BLaER1 (cell line): ENCODE data around the gene CRISPLD2.

ENCODE experiments used
- H3K27ac ChIP-seq: shearing (Covaris generic); formaldehyde crosslinking; 2 replicates; pipeline ENCODE4 v1.8.1; 2022
- H3K27me3 ChIP-seq: shearing (Covaris generic); formaldehyde crosslinking; 2 replicates; pipeline ENCODE4 v1.8.1; 2022
- H3K36me3 ChIP-seq: shearing (Covaris generic); formaldehyde crosslinking; 2 replicates; pipeline ENCODE4 v1.8.1; 2022
- H3K4me1 ChIP-seq: shearing (Covaris generic); formaldehyde crosslinking; 2 replicates; pipeline ENCODE4 v1.8.1; 2022
- H3K4me2 ChIP-seq: shearing (Covaris generic); formaldehyde crosslinking; 2 replicates; pipeline ENCODE4 v1.8.1; 2022
- H3K4me3 ChIP-seq: shearing (Covaris generic); formaldehyde crosslinking; 2 replicates; pipeline ENCODE4 v1.8.1; 2022
- H3K9ac ChIP-seq: shearing (Covaris generic); formaldehyde crosslinking; 2 replicates; pipeline ENCODE4 v1.8.1; 2022
- H3K9me3 ChIP-seq: shearing (Covaris generic); formaldehyde crosslinking; 2 replicates; pipeline ENCODE4 v1.8.1; 2022
- H4K20me1 ChIP-seq: shearing (Covaris generic); formaldehyde crosslinking; 2 replicates; pipeline ENCODE4 v1.8.1; 2022
- Cebpa-rat ChIP-seq: shearing (Covaris generic); IDR thresholded peaks from 2 replicates; pipeline ENCODE4 v1.8.1; 2022

The CRISPLD2 gene

DNA sequence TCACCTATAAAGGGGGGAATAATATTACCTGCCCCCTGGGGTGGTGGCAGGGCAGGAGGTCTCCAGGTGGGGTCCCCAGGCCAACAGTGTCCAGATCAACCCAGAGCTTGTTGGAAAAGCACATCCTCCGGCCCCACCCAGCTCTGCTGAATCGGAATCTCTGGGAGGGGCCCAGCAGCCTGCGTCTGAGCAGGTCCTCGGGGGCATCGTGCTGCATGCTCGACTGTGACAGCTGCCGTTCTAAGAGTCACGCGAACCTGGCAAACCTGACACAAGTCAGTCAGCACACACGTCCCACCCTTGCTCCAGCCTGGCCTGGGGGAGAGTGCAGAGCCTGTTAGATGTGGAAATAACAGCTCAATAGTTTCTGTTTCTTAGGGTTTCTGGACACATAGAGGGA lies 72.3 kb downstream of the CRISPLD2 start:
- H3K4me2 ChIP-seq = no peak overlapping the region
- no peaks in the 10 kb centered on the region for H3K36me3 ChIP-seq
- no peak overlapping the region for H3K27ac ChIP-seq
- TF ChIP-seq Cebpa-rat = no peak
- H3K4me3 ChIP-seq = no peak overlapping the region
- H3K9ac ChIP-seq = no peak overlapping the region
- no peaks in the 10 kb centered on the region for H3K27me3 ChIP-seq
- H3K4me1 ChIP-seq = peaks cover 51% of the 10 kb centered on the region
- peaks cover 16% of the 10 kb centered on the region; the same call in 1 of the 2 replicates for H3K9me3 ChIP-seq
- no peaks in the 10 kb centered on the region for H4K20me1 ChIP-seq

DNA sequence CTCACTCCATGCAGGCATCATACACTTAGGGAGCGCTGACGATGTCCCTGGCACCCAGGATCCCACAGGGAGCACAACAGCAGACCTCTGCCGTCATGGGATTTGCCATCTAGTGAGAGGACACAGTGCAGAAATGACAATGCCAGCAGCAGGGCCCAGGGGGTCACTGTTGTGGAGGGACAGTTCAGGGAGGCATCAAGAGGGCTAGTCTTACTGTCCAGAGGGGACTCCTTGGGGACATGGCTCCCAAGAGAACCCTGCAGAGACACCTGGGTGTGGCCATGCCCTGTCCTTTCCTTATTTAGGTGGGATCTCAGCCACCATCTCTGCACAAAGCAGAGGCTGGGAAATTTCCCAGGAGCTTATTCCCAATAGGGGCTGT lies 73.7 kb downstream of the CRISPLD2 start:
- no peaks in the 10 kb centered on the region for H4K20me1 ChIP-seq
- no peaks in the 10 kb centered on the region for H3K36me3 ChIP-seq
- H3K4me3 ChIP-seq = no peak overlapping the region
- H3K4me1 ChIP-seq = peaks cover 51% of the 10 kb centered on the region
- H3K27me3 ChIP-seq = no peaks in the 10 kb centered on the region
- H3K27ac ChIP-seq = no peak overlapping the region
- peak overlapping the region; percentile 64 for H3K4me2 ChIP-seq
- no peak for TF ChIP-seq Cebpa-rat
- H3K9ac ChIP-seq = no peak overlapping the region
- peaks cover 16% of the 10 kb centered on the region; the same call in 1 of the 2 replicates for H3K9me3 ChIP-seq

DNA sequence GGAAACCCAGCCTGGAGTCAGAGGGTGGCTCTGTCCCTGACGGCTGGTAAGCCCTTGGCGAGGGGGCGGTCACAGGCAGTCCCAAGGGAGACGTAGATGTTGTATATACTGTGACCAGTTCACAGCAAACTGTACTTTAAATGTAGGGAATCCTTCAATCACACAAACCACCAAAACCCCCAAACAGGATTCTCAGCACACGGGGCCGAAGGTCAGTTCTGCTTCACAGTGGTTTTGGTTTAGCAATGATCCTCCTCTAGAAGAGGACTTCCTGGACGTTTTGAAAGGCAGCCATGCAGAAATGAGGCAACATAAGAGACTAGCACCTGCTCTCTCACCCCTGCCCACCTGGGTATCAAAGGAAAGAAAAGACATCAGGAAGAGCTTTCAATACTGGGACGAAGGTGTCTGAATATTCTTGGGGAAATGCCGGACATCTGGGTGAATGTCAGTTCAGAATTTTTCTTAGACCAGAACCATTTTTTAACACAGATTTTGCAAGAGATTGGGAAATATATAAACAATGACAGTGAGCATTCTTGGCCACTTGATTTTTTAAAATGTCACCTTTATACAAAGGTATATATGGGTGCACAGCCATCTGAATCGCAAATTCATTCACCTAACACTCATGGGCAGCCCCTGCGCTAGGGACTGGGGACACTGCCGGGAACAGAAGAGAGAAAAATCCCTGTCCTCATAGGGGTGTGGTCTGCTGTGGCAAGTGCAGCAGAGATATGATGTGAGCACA lies 74.2 kb downstream of the CRISPLD2 start:
- H3K36me3 ChIP-seq = no peaks in the 10 kb centered on the region
- no peaks in the 10 kb centered on the region for H4K20me1 ChIP-seq
- H3K9me3 ChIP-seq = peaks cover 16% of the 10 kb centered on the region; the same call in 1 of the 2 replicates
- no peaks in the 10 kb centered on the region for H3K27me3 ChIP-seq
- TF ChIP-seq Cebpa-rat = no peak
- H3K27ac ChIP-seq = no peak overlapping the region
- peak overlapping the region; percentile 64 for H3K4me2 ChIP-seq
- no peak overlapping the region for H3K9ac ChIP-seq
- no peak overlapping the region for H3K4me3 ChIP-seq
- H3K4me1 ChIP-seq = peaks cover 50% of the 10 kb centered on the region

DNA sequence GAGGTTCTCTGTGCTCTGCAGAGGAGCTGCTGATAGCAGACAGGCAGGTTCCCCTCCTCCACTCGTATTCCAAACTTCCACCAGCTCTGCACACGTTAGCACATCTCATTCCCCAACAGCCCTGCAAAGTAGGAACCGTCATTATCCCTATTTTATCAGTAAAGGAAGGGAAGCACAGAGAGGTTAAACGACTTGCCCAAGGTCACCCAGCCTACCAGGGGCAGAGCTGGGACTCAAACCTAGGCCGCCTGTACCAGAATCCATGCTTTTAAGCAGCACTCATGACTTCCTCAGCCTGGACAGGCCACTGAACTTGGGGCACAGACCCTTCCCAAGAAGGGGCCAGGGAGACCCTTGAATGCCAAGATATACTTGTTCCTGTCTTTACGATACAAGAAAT lies 75.2 kb downstream of the CRISPLD2 start:
- Histone ChIP-seq H3K4me2 (no peak overlapping the region), H3K36me3 (no peaks in the 10 kb centered on the region), H3K9ac (no peak overlapping the region), H3K9me3 (peaks cover 16% of the 10 kb centered on the region; the same call in 1 of the 2 replicates), H4K20me1 (no peaks in the 10 kb centered on the region), H3K27ac (no peak overlapping the region), H3K27me3 (no peaks in the 10 kb centered on the region), H3K4me3 (no peak overlapping the region), H3K4me1 (peaks cover 42% of the 10 kb centered on the region)
- TF ChIP-seq Cebpa-rat = no peak

DNA sequence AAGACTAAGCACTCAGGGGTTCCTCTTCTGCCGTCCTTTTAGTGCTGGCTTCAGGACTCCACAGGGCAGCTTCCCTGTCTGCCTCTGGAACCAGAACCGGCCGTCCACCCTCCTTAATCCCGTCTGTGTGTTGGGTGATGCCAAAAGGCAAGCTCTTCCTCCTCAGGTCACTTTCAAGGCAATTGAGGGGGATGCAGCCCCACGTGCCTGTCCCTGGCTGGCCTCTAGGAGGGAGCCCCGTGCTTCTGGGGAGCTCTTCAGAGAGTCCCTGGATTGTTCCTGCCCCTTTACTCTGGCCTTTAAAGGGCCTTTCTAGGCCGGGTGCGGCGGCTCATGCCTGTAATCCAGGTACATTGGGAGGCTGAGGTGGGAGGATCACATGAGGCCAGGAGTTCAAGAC lies 77.1 kb downstream of the CRISPLD2 start:
- TF ChIP-seq Cebpa-rat = no peak
- Histone ChIP-seq H3K27ac (no peak overlapping the region), H3K36me3 (no peaks in the 10 kb centered on the region), H3K9me3 (peaks cover 16% of the 10 kb centered on the region; the same call in 1 of the 2 replicates), H3K4me1 (peaks cover 40% of the 10 kb centered on the region), H3K4me2 (no peak overlapping the region), H4K20me1 (no peaks in the 10 kb centered on the region), H3K4me3 (no peak overlapping the region), H3K9ac (no peak overlapping the region), H3K27me3 (no peaks in the 10 kb centered on the region)

DNA sequence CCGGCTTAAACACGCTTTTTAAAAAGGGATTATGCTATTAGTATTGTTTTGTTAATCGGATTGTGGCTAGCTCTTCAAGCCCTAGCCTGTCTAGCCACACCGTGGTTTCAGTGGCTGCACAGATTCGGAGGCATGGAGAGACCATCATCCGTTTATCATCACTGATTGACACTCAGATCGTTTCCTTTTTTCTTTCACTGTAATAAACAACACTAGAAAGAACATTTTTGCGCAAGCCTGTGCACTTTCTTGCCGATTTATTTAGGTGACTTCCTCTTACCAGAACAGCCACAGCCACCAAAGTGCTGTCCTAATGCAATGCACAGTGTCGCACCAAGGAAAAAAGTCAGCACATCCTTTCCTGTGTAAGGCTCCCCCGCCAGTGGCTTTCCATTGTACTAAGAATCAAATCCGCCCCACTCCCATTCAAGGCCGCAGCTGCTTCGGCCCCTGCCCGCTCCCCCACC lies 78.2 kb downstream of the CRISPLD2 start:
- H3K4me1 ChIP-seq = peaks cover 29% of the 10 kb centered on the region
- no peak for TF ChIP-seq Cebpa-rat
- H3K27ac ChIP-seq = no peak overlapping the region
- no peaks in the 10 kb centered on the region for H3K27me3 ChIP-seq
- H3K4me3 ChIP-seq = no peak overlapping the region
- H3K4me2 ChIP-seq = peak overlapping the region; percentile 51
- H4K20me1 ChIP-seq = no peaks in the 10 kb centered on the region
- no peak overlapping the region for H3K9ac ChIP-seq
- H3K36me3 ChIP-seq = no peaks in the 10 kb centered on the region
- peaks cover 16% of the 10 kb centered on the region; the same call in 1 of the 2 replicates for H3K9me3 ChIP-seq

DNA sequence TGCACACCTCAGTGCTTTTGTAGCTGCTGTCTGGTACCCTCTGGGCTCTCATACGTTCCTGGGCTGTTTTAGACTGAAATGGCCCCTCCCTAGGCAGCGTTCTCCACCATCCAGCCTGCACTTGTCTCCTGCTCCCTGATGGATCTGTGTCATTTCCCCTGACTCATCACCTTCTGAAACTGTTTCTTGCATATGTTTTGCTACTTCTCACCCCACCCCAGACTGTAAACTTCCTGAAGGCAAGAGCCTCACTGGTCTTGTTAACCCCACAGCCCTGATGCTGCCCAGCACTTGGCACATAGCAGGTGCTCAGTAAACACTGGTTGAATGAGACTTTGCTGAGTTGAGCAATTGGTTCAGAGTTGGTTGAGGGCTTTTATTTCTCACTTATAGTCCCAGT lies 78.7 kb downstream of the CRISPLD2 start:
- Histone ChIP-seq H3K4me3 (no peak overlapping the region), H3K27me3 (no peaks in the 10 kb centered on the region), H3K4me2 (peak overlapping the region; percentile 51), H3K27ac (no peak overlapping the region), H3K4me1 (peaks cover 24% of the 10 kb centered on the region), H4K20me1 (no peaks in the 10 kb centered on the region), H3K9me3 (peaks cover 15% of the 10 kb centered on the region; the same call in 1 of the 2 replicates), H3K36me3 (no peaks in the 10 kb centered on the region), H3K9ac (no peak overlapping the region)
- TF ChIP-seq Cebpa-rat = no peak

DNA sequence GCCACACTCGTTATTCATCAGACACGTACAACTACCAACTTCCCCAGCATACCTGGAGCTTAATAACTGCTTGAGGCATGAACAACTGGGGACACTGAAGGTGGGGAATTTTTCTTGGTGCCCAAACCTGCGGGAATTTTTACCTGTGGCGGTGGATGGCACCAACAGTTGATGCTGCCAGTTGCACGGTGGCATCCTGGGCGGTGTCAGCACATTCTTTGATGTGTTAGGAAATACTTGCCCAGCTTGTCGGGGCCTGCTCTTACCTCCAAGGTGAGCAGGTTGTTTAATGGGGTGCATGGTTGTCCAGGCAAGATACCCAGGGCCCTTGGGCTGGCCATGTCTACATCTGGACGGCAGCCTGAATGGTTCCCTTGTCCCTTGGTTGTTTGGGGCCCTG lies 79.6 kb downstream of the CRISPLD2 start:
- Histone ChIP-seq H3K27ac (no peak overlapping the region), H3K9me3 (peaks cover 5% of the 10 kb centered on the region; the same call in 1 of the 2 replicates), H4K20me1 (no peaks in the 10 kb centered on the region), H3K27me3 (no peaks in the 10 kb centered on the region), H3K4me3 (no peak overlapping the region), H3K4me2 (no peak overlapping the region), H3K4me1 (peaks cover 16% of the 10 kb centered on the region), H3K36me3 (no peaks in the 10 kb centered on the region), H3K9ac (no peak overlapping the region)
- TF ChIP-seq Cebpa-rat = no peak

DNA sequence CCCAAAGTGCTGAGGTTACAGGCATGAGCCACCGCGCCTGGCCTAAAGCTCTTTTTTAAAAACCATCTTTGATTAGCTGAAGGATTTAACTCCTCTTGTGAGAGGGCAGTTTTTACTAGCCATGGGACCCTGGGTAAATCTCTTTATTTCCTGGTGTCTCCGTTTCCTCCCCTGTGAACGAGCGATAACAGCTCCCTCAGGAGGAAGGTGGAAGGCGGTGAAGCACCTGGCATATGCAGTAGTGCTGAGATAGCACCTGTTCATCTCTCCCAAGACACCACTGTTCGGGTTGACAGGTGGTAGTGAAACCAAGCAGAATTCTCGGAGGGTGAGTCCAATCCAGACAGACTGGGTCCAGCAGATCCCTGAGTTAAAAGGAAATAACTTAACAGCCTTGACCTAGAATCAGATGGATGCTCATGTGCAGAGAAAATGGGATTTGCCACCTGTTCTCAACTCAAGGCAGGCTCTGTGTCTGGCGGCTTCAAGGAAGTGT lies 86.2 kb downstream of the CRISPLD2 start:
- no peaks in the 10 kb centered on the region for H3K9me3 ChIP-seq
- TF ChIP-seq Cebpa-rat = no peak
- H3K4me1 ChIP-seq = peaks cover 16% of the 10 kb centered on the region
- 0 out of 2 replicates have a peak overlapping the region, but pooled peaks have one; percentile 14 for H3K4me2 ChIP-seq
- no peaks in the 10 kb centered on the region for H4K20me1 ChIP-seq
- H3K36me3 ChIP-seq = no peaks in the 10 kb centered on the region
- H3K27ac ChIP-seq = no peak overlapping the region
- no peak overlapping the region for H3K4me3 ChIP-seq
- no peak overlapping the region for H3K9ac ChIP-seq
- no peaks in the 10 kb centered on the region for H3K27me3 ChIP-seq

DNA sequence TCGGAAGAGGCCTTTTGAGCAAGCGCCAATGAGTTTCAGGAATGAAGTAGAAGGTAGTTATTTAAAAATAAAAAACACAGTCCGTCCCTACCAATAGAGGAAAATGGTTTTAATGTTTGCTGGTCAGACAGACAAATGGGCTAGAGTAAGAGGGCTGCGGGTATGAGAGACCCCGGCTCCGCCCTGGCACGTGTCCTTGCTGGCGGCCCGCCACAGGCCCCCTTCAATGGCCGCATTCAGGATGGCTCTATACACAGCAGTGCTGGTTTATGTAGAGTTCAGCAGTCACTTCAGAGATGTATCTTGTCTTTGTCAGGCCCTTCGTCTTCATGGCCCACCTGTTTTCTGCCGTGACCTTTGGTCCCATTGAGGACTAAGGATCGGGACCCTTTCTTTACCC lies 87.3 kb downstream of the CRISPLD2 start:
- Histone ChIP-seq H3K36me3 (no peaks in the 10 kb centered on the region), H3K4me3 (no peak overlapping the region), H4K20me1 (no peaks in the 10 kb centered on the region), H3K9ac (no peak overlapping the region), H3K27me3 (no peaks in the 10 kb centered on the region), H3K27ac (no peak overlapping the region), H3K4me2 (peak overlapping the region; percentile 29), H3K4me1 (peaks cover 16% of the 10 kb centered on the region), H3K9me3 (no peaks in the 10 kb centered on the region)
- no peak for TF ChIP-seq Cebpa-rat
